Melanocyte of skin (primary cell): ENCODE measurements around the gene FOXL2NB. TPM values are rescaled to one million over a fixed set of nuclear protein-coding genes. Genes with fewer than 3 reads are reported as not detected.

ENCODE experiments used
- total RNA-seq, 2 donors: library from RNA; depleted of rRNA; stranded (reverse); fragments of >200 nt; gene quantifications; 2 replicates each; pipeline ENCODE4 v1.2.3, GENCODE V29; 2012

The FOXL2NB gene
- under 1 TPM in 1 of 2 donors, not detected in 1; under 0.01 TPM for total RNA-seq

DNA sequence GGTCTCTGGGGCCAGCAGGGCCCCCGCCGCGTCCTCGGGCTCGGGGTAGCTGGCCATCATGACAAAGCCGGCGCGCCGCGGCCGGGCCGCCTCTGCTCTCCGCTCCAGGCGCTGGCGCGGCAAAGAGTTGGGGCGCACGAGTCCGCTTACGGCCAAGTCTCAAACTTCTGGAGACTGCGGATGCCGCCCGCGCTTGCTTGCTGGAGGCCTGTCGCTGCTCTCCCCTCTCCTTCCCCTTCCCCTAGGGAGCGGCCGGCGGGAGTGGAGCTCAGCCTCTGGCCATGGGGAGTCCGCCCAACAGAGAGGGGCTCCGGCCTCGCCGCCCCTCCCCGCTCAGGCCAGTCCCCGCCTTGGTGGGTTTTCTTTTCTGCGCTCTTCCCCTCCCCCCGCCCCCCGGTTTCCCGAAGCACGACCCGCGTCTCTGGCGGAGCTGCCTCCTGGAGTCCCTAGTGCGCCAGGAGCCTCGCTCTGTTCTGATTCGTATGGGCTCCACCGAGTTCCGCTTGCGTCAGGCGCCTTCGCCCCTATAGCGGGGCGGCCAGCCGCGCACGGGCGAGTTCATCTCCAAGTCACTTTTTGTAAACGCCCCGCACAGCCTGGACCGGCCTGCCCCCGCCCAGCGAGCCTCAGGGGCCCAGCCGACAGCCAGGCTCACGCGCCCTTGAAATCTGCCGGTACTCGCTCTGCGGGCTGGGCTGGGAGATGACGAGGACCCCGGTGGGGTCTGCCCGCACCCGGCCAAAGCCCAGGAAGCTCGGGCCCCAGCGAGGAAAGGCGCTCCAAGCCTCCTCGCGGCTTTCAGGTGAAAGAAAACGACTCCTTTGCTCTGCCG lies at the start of gene FOXL2NB, which contains the start of gene FOXL2:
Gene FOXL2NB, plus strand, starts transcription at position 555 of the 832 bp plus-strand sequence. Its CDS starts 148 bp downstream, at position 703.
Gene FOXL2, minus strand, starts transcription at position 475 of the 832 bp plus-strand sequence. Its CDS starts 415 bp downstream, at position 60.

Other genes with a start within 250 kb of the FOXL2NB start
- 10 to 100 TPM; 26.5 to 39.0 TPM for gene PIK3CB, start 112.3 kb upstream of the FOXL2NB start, total RNA-seq
- under 1 TPM in 1 of 2 donors, not detected in 1; under 0.01 TPM for gene FOXL2, start 80 bp upstream of the FOXL2NB start, total RNA-seq
- not detected for gene PRR23A, start 59.1 kb downstream of the FOXL2NB start, total RNA-seq
- not detected for gene PRR23B, start 73.7 kb downstream of the FOXL2NB start, total RNA-seq
- not detected for gene PRR23C, start 97.7 kb downstream of the FOXL2NB start, total RNA-seq